HG02642 (cell line): Measurements from ENCODE around the gene DMWD.

ENCODE experiments used
- ATAC-seq: cut with Tn5 transposase; IDR thresholded peaks from one replicate; pipeline ENCODE4 v1.9.1; 2021; ENCODE audit warnings: mild to moderate bottlenecking; ENCODE audit not compliant: unreplicated experiment, poor library complexity

DMWD gene

GRCh38 chr19:45790942-45791341 lies 1.7 kb downstream of the DMWD start:
- ATAC-seq, result no peak

GRCh38 chr19:45789035-45789786 lies 3.4 kb downstream of the DMWD start:
- ATAC-seq, result no peak

- no peak for ATAC-seq
Measured at GRCh38 chr19:45786533-45786894, 6.1 kb downstream of the DMWD start.

- ATAC-seq, result no peak
Measured at GRCh38 chr19:45785781-45786532, 6.7 kb downstream of the DMWD start.

- ATAC-seq, result no peak
Measured at GRCh38 chr19:45785097-45785496, 7.5 kb downstream of the DMWD start.

GRCh38 chr19:45784096-45784495 lies 8.5 kb downstream of the DMWD start:
- ATAC-seq, result no peak

- ATAC-seq, result no peak
Measured at GRCh38 chr19:45782820-45783785, 9.5 kb downstream of the DMWD start.

GRCh38 chr19:45782162-45782691 lies 10.4 kb downstream of the DMWD start, which contains the start of gene DMPK:
Gene DMPK, minus strand, starts transcription at chr19:45782490. Its CDS starts 138 bp downstream, at chr19:45782352.
- no peak for ATAC-seq

- no peak for ATAC-seq
Measured at GRCh38 chr19:45781214-45782161, 11.2 kb downstream of the DMWD start.

- no peak for ATAC-seq
Measured at GRCh38 chr19:45780448-45781213, 12.0 kb downstream of the DMWD start.

- ATAC-seq, result no peak
Measured at GRCh38 chr19:45780146-45780447, 12.5 kb downstream of the DMWD start.

GRCh38 chr19:45779231-45780145 lies 13.2 kb downstream of the DMWD start:
- ATAC-seq, result peak; percentile 77

- ATAC-seq, result no peak
Measured at GRCh38 chr19:45778010-45778661, 14.5 kb downstream of the DMWD start.

- ATAC-seq, result no peak
Measured at GRCh38 chr19:45777395-45777961, 15.2 kb downstream of the DMWD start.

- ATAC-seq, result no peak
Measured at GRCh38 chr19:45774765-45775164, 17.9 kb downstream of the DMWD start.

- ATAC-seq, result no peak
Measured at GRCh38 chr19:45773384-45773783, 19.3 kb downstream of the DMWD start.

- no peak for ATAC-seq
Measured at GRCh38 chr19:45772912-45773311, 19.7 kb downstream of the DMWD start.
